GM19467 (cell line): ENCODE results near the gene RACK1.
A peak's percentile ranks its signal among the peaks of the same experiment; 100 is the strongest.

Experiments used
- ATAC-seq: cut with Tn5 transposase; IDR thresholded peaks from one replicate; pipeline ENCODE4 v1.9.1; 2021; ENCODE audit warnings: mild to moderate bottlenecking, moderate library complexity; ENCODE audit not compliant: unreplicated experiment

The RACK1 gene

GRCh38 chr5:181259974-181260719, 16.4 kb upstream of the RACK1 start:
- no peak for ATAC-seq

GRCh38 chr5:181259283-181259682, 15.6 kb upstream of the RACK1 start:
- no peak for ATAC-seq

GRCh38 chr5:181258576-181258975, 14.9 kb upstream of the RACK1 start:
- ATAC-seq, result no peak

GRCh38 chr5:181255836-181256578, 12.3 kb upstream of the RACK1 start:
- ATAC-seq, result no peak

GRCh38 chr5:181255276-181255675, 11.6 kb upstream of the RACK1 start:
- no peak for ATAC-seq

- no peak for ATAC-seq
Observed at GRCh38 chr5:181248277-181248676, 4.6 kb upstream of the RACK1 start.

GRCh38 chr5:181246276-181247049, 2.8 kb upstream of the RACK1 start:
- peak; percentile 40 for ATAC-seq

GRCh38 chr5:181245427-181246275, 1.9 kb upstream of the RACK1 start:
- peak; percentile 2 for ATAC-seq

GRCh38 chr5:181243018-181243563, 615 bp downstream of the RACK1 start:
- no peak for ATAC-seq

- no peak for ATAC-seq
Observed at GRCh38 chr5:181242031-181242451, 1.7 kb downstream of the RACK1 start.

- no peak for ATAC-seq
Observed at GRCh38 chr5:181241393-181241975, 2.2 kb downstream of the RACK1 start.

- ATAC-seq, result no peak
Observed at GRCh38 chr5:181239062-181239663, 4.5 kb downstream of the RACK1 start.

- no peak for ATAC-seq
Observed at GRCh38 chr5:181237729-181238385, 5.8 kb downstream of the RACK1 start.

- ATAC-seq, result no peak
Observed at GRCh38 chr5:181236954-181237641, 6.6 kb downstream of the RACK1 start.

- no peak for ATAC-seq
Observed at GRCh38 chr5:181236471-181236870, 7.2 kb downstream of the RACK1 start.

GRCh38 chr5:181235689-181236366, 7.9 kb downstream of the RACK1 start:
- no peak for ATAC-seq

GRCh38 chr5:181235323-181235688, 8.4 kb downstream of the RACK1 start:
- no peak for ATAC-seq
